ENCODE data around the gene TMEM63B. TPM values are rescaled to one million over a fixed set of nuclear protein-coding genes. Genes with fewer than 3 reads are reported as not detected.

The TMEM63B gene
- polyA plus RNA-seq, 2 of the 4 experiments (the other 2 are of a cell fraction), result 21.6 to 24.0 TPM

- CTCF ChIA-PET, result interaction anchor here (0.5 to 0.9 kb wide), 2 partner anchors 27 to 347 kb away, joined by 3 read pairs; no protein-coding TSS in a partner anchor
- FAIRE-seq, result no peak
- H3K4me3 ChIP-seq, result no peak overlapping the region
- H3K4me2 ChIP-seq, result no peak overlapping the region
- POLR2A ChIA-PET, result no interaction called here
- no peak for DNase-seq (ENCODE audit: low read depth in 1 of 2, low spot score in 1 of 2)
- ATAC-seq, result no peak
- H3K27ac ChIP-seq, result no peak overlapping the region
- TF ChIP-seq MYC (IDR thresholded peaks at IDR 0.05; ENCODE audit: borderline replicate concordance, low read length) (no peak), FOSB (CRISPR knock-in tag; IDR thresholded peaks at IDR 0.05) (no peak), BCL3 (IDR thresholded peaks at IDR 0.05) (no peak), POLR2A (IDR thresholded peaks at IDR 0.05; ENCODE audit: low read length) (no peak), NFE2L2 (conservative IDR thresholded peaks at IDR 0.05; ENCODE audit: low read length) (no peak), ELK1 (IDR thresholded peaks at IDR 0.05; ENCODE audit: low read depth, low read length) (no peak), SMC3 (IDR thresholded peaks at IDR 0.05) (no peak), ZFP36 (IDR thresholded peaks at IDR 0.05; ENCODE audit: borderline replicate concordance, partially characterized antibody) (no peak), HEYL (CRISPR knock-in tag; IDR thresholded peaks at IDR 0.05) (no peak), KDM5A (IDR thresholded peaks at IDR 0.05) (no peak), HOXA7 (CRISPR knock-in tag; IDR thresholded peaks at IDR 0.05) (no peak), ZC3H11A (IDR thresholded peaks at IDR 0.05) (no peak), HES2 (IDR thresholded peaks at IDR 0.05) (no peak), POLR2AphosphoS2 (conservative IDR thresholded peaks at IDR 0.05; ENCODE audit: low read length) (no peak), CEBPB (IDR thresholded peaks at IDR 0.05) (no peak), EHF (CRISPR knock-in tag; IDR thresholded peaks at IDR 0.05) (no peak)
- 90% methylated on average over 2 of the region's 2 CpGs for WGBS (ENCODE audit: missing lambda C conversion rate)
- H3K9me3 ChIP-seq, result no peaks in the 10 kb centered on the region
- H3K4me1 ChIP-seq, result peaks cover 60% of the 10 kb centered on the region
Measured at GRCh38 chr6:44123544-44123943, 3.8 kb upstream of the TMEM63B start.

- Histone ChIP-seq H3K4me1 (peaks cover 38% of the 10 kb centered on the region), H3K4me2 (peak overlapping the region; percentile 94), H3K4me3 (peak overlapping the region; percentile 69), H3K9me3 (no peaks in the 10 kb centered on the region), H3K27ac (peak overlapping the region; percentile 87 to 98)
- FAIRE-seq (no peak), DNase-seq (ENCODE audit: low read depth in 1 of 2, low spot score in 1 of 2) (peak; percentile 22 to 42), ATAC-seq (peak; percentile 28 to 60; a peak in 4 of 6 replicates)
- ChIA-PET CTCF (no interaction called here), POLR2A (interaction anchor here (1.0 kb wide), 1 partner anchor 120 kb away, joined by 5 read pairs; the partner anchor contains the start of gene HSP90AB1)
- 2% methylated on average over 10 of the region's 31 CpGs for WGBS (ENCODE audit: missing lambda C conversion rate)
- no peak for TF ChIP-seq MYC (IDR thresholded peaks at IDR 0.05; ENCODE audit: borderline replicate concordance, low read length)
- no peak for TF ChIP-seq BCL3 (IDR thresholded peaks at IDR 0.05)
- no peak for TF ChIP-seq JUN (IDR thresholded peaks at IDR 0.05)
- no peak for TF ChIP-seq HMGXB4 (CRISPR knock-in tag; IDR thresholded peaks at IDR 0.05; ENCODE audit: borderline replicate concordance)
- TF ChIP-seq CTCF (IDR thresholded peaks at IDR 0.05), result no peak
- TF ChIP-seq PBX3 (IDR thresholded peaks at IDR 0.05), result no peak
- no peak for TF ChIP-seq CBX8 (IDR thresholded peaks at IDR 0.05)
- no peak for TF ChIP-seq KDM5A (IDR thresholded peaks at IDR 0.05)
- TF ChIP-seq SMC3 (IDR thresholded peaks at IDR 0.05), result no peak
- no peak for TF ChIP-seq MAZ (IDR thresholded peaks at IDR 0.05; ENCODE audit: borderline replicate concordance, low read depth, low read length)
- no peak for TF ChIP-seq NPAS2 (CRISPR knock-in tag; IDR thresholded peaks at IDR 0.05; ENCODE audit: borderline replicate concordance)
- TF ChIP-seq FOSB (CRISPR knock-in tag; IDR thresholded peaks at IDR 0.05), result no peak
- no peak for TF ChIP-seq CBX2 (IDR thresholded peaks at IDR 0.05; ENCODE audit: borderline replicate concordance, low read depth)
- no peak for TF ChIP-seq MAX (IDR thresholded peaks at IDR 0.05)
- no peak for TF ChIP-seq RARB (CRISPR knock-in tag; IDR thresholded peaks at IDR 0.05)
- TF ChIP-seq POLR2AphosphoS2 (conservative IDR thresholded peaks at IDR 0.05; ENCODE audit: low read length), result no peak
- TF ChIP-seq CHD2 (IDR thresholded peaks at IDR 0.05; ENCODE audit: low read length, partially characterized antibody), result no peak
Measured at GRCh38 chr6:44126320-44127149, 819 bp upstream of the TMEM63B start.
